Endothelial cell (in vitro differentiated cells): Measurements from ENCODE around the gene IFT43. TPM values are rescaled to one million over a fixed set of nuclear protein-coding genes. Genes with fewer than 3 reads are reported as not detected.

ENCODE experiments used
- DNase-seq: peaks from one replicate; pipeline ENCODE4 v3.0.0; 2021; ENCODE audit warnings: low spot score
- H3K27ac Mint-ChIP-seq: one replicate; pipeline ENCODE4 v1.8.0; 2021; ENCODE audit warnings: mixed read lengths, inconsistent platforms; ENCODE audit not compliant: unreplicated experiment
- H3K27me3 Mint-ChIP-seq: one replicate; pipeline ENCODE4 v1.8.0; 2021; ENCODE audit warnings: mild to moderate bottlenecking, moderate library complexity, mixed read lengths, inconsistent platforms; ENCODE audit not compliant: unreplicated experiment
- H3K36me3 Mint-ChIP-seq: one replicate; pipeline ENCODE4 v1.8.0; 2021; ENCODE audit warnings: mild to moderate bottlenecking, low read depth, mixed read lengths, inconsistent platforms; ENCODE audit not compliant: unreplicated experiment
- H3K4me1 Mint-ChIP-seq: one replicate; pipeline ENCODE4 v1.8.0; 2021; ENCODE audit warnings: mild to moderate bottlenecking, mixed read lengths, inconsistent platforms; ENCODE audit not compliant: unreplicated experiment
- H3K4me3 Mint-ChIP-seq: one replicate; pipeline ENCODE4 v1.8.0; 2021; ENCODE audit warnings: mild to moderate bottlenecking, mixed read lengths, inconsistent platforms; ENCODE audit not compliant: unreplicated experiment
- H3K9me3 Mint-ChIP-seq: one replicate; pipeline ENCODE4 v1.8.0; 2021; ENCODE audit warnings: mixed read lengths, inconsistent platforms; ENCODE audit not compliant: unreplicated experiment
- CTCF ChIP-seq: fragments of 200-600 bp; sonication (generic); IDR thresholded peaks from one replicate; pipeline ENCODE4 v1.5.0; 2021; ENCODE audit warnings: antibody characterized with exemption; ENCODE audit not compliant: unreplicated experiment
- total RNA-seq: library from RNA; stranded (reverse); fragmentation: NEBNext Ultra II Directional; extraction: Animal tissue kit (Norgen Biotek cat#: 25700); gene quantifications from one replicate; pipeline ENCODE4 v1.2.1, GENCODE V29; 2021; ENCODE audit not compliant: unreplicated experiment

The IFT43 gene
- total RNA-seq, 1 donor from 2014 or later: 22.8 TPM

DNA sequence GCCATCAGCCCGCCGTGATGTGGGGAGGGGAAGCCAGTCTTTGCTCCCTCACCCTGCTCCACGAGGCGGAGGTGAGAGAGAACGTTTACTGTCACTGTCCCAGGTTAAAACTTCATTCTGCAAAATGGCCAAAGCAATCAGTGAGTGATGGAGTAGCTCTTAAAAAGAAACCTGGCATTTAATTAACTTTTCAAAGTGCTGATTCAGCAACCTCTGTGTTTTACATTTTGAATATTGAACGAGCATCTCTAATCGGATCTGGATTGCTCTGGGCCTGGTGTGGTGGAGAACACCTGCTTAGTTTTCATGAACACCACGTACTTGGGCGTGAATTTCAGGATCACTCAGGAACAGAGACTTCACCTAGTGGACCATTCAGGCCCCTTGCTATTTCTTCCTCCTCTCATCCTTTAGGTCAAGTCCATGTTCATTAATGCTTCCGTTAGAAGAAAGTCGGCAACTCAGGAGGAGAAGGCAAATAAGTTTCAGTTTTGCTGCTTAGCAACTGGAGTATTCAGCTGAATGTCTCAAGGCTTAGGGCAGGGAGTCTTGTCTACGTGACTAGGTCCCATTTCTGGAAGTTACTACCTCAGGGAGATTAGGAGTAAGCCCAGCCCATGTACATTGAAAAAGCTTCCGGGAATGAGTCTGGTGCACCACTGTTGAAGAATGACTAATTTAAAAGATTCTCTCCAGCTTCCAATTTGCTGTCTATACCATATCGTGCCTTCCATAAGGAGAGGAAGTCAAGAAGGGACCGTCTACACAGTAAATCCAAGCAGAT lies 68.2 kb downstream of the IFT43 start:
- no peaks in the 10 kb centered on the region for H3K4me1 Mint-ChIP-seq
- no peaks in the 10 kb centered on the region for H3K27me3 Mint-ChIP-seq
- DNase-seq: no peak
- no peaks in the 10 kb centered on the region for H3K9me3 Mint-ChIP-seq
- TF ChIP-seq CTCF: no peak
- H3K27ac Mint-ChIP-seq: no peak overlapping the region
- no peak overlapping the region for H3K4me3 Mint-ChIP-seq
- no peaks in the 10 kb centered on the region for H3K36me3 Mint-ChIP-seq

- DNase-seq: no peak
- Mint-ChIP-seq H3K9me3 (no peaks in the 10 kb centered on the region), H3K4me3 (no peak overlapping the region), H3K27ac (no peak overlapping the region), H3K4me1 (no peaks in the 10 kb centered on the region), H3K36me3 (no peaks in the 10 kb centered on the region), H3K27me3 (no peaks in the 10 kb centered on the region)
- no peak for TF ChIP-seq CTCF
These were observed 69.8 kb downstream of the IFT43 start for GRCh38 chr14:76055330-76055729.

DNA sequence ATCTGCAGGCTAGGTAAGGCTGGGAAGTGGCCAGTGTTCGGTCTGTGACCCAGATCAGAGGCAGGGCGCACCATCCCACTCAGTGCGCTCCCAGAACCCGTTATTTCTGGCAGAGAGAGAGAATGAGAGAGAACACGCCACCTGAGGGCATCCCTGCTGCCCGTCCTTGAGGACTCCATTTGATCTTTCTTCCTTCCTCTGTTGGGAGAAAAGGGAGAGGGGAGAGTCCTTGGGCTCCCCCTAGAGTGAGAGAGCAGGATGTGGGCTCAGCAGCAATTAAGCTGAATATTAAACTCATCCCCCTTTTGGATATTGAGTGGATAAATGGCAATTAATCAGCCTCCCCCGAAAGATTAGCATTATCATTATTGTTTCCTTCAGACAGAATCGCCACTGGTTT lies 70.6 kb downstream of the IFT43 start:
- Mint-ChIP-seq H3K9me3 (no peaks in the 10 kb centered on the region), H3K27me3 (no peaks in the 10 kb centered on the region), H3K36me3 (peaks cover 2% of the 10 kb centered on the region), H3K4me3 (no peak overlapping the region), H3K27ac (no peak overlapping the region), H3K4me1 (no peaks in the 10 kb centered on the region)
- peak; percentile 22 for TF ChIP-seq CTCF
- DNase-seq: no peak

DNA sequence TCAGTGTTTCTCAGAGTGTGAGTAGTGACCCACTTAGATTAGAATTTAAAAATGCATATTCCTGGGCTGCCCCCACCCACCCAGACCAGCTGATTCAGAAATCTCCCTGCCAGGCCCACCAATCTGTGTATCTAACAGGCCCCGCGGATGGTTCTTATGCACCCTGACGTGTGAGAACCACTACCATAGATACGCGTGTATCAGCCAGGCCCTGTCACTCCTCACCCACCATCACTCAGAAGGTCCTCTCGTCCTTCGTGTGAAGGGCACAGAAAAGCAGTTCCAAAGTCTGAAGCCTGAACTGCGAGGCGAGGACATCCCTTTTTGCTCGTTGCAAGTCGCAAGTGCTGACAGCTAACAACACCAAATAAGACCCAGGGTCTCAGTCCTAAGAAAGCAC lies 72.4 kb downstream of the IFT43 start:
- H3K4me1 Mint-ChIP-seq: no peaks in the 10 kb centered on the region
- no peak for TF ChIP-seq CTCF
- no peaks in the 10 kb centered on the region for H3K9me3 Mint-ChIP-seq
- H3K36me3 Mint-ChIP-seq: peaks cover 6% of the 10 kb centered on the region
- no peak overlapping the region for H3K27ac Mint-ChIP-seq
- H3K27me3 Mint-ChIP-seq: no peaks in the 10 kb centered on the region
- no peak for DNase-seq
- no peak overlapping the region for H3K4me3 Mint-ChIP-seq

DNA sequence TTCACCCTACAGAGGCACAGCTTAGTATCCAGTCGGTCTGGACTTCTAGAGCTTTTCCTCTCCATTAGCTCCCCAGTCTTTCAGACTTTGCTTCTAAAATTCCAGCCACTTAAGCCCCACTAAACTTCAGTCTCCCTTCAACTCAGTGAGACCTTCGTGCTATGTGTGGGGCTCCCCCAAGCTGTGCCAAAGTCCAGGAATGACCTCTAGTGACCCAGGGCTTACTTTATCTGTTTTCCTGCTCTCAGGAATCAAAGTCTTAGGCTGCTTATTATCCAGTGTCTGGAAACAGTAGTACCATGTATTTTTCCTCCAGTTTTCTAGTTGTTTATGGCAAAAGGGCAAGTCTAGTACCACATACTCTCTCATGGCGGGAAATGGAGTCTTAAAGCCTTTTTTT lies 77.8 kb downstream of the IFT43 start:
- no peaks in the 10 kb centered on the region for H3K4me1 Mint-ChIP-seq
- no peaks in the 10 kb centered on the region for H3K27me3 Mint-ChIP-seq
- no peaks in the 10 kb centered on the region for H3K9me3 Mint-ChIP-seq
- no peak overlapping the region for H3K4me3 Mint-ChIP-seq
- TF ChIP-seq CTCF: no peak
- DNase-seq: no peak
- H3K27ac Mint-ChIP-seq: no peak overlapping the region
- peaks cover 33% of the 10 kb centered on the region for H3K36me3 Mint-ChIP-seq
